ENCODE data around the gene ABAT.

ABAT gene

DNA sequence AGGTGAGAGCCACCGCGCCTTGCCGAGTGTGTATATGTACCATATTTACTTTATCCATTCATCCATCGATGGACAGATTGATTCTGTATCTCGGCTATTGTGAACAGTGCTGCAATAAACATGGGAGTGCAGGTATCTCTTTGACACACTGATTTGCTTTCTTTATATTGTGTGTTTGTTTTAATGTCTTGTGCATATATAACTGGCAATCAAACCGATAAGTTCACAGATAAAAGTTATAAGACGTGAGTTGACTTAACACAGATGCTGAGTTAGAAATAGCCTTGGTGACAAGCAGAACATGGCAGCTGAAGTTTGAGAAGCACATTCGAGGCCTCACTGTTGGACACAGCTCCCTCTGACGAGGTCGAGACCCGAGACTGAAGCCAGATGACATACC is 99.8 kb downstream of the ABAT start:
- no peak for TF ChIP-seq EZH2phosphoT487 (conservative IDR thresholded peaks at IDR 0.05; ENCODE audit: low read length)
- TF ChIP-seq CTCF (IDR thresholded peaks at IDR 0.05; ENCODE audit: insufficient read depth, low read length, poor library complexity, severe bottlenecking) = no peak
- H3K27ac ChIP-seq (ENCODE audit: low read depth, low read length) = no peak overlapping the region
- no peak overlapping the region for H3K4me3 ChIP-seq (ENCODE audit: insufficient read depth, low read length, poor library complexity, severe bottlenecking)
- H3F3A ChIP-seq (ENCODE audit: insufficient read depth) = no peaks in the 10 kb centered on the region
- no peak overlapping the region for H3K4me2 ChIP-seq (ENCODE audit: low read depth, low read length, poor library complexity, severe bottlenecking)
- no peaks in the 10 kb centered on the region for H3K27me3 ChIP-seq (ENCODE audit: low read length)
- H2AFZ ChIP-seq (ENCODE audit: low read depth, low read length, severe bottlenecking) = no peak overlapping the region
- no peaks in the 10 kb centered on the region for H3K79me2 ChIP-seq (ENCODE audit: insufficient read depth, low read length)
- no peaks in the 10 kb centered on the region for H3K9me3 ChIP-seq (ENCODE audit: insufficient read depth, low read length)
- H3K9me2 ChIP-seq (replicated peaks; ENCODE audit: insufficient read depth, low read length) = no peaks in the 10 kb centered on the region
- H3K36me3 ChIP-seq (ENCODE audit: low read length) = no peaks in the 10 kb centered on the region
- H3K9ac ChIP-seq (ENCODE audit: low read length) = no peak overlapping the region
- no peaks in the 10 kb centered on the region for H4K20me1 ChIP-seq (ENCODE audit: low read depth, low read length)

GRCh38 chr16:8775359-8775758 is 100.9 kb downstream of the ABAT start:
- H3K9ac ChIP-seq (ENCODE audit: low read length) = no peak overlapping the region
- H3K27me3 ChIP-seq (ENCODE audit: low read length) = no peaks in the 10 kb centered on the region
- no peak overlapping the region for H2AFZ ChIP-seq (ENCODE audit: low read depth, low read length, severe bottlenecking)
- no peaks in the 10 kb centered on the region for H3K79me2 ChIP-seq (ENCODE audit: insufficient read depth, low read length)
- H3K4me2 ChIP-seq (ENCODE audit: low read depth, low read length, poor library complexity, severe bottlenecking) = no peak overlapping the region
- no peak for TF ChIP-seq EZH2phosphoT487 (conservative IDR thresholded peaks at IDR 0.05; ENCODE audit: low read length)
- no peak for TF ChIP-seq CTCF (IDR thresholded peaks at IDR 0.05; ENCODE audit: insufficient read depth, low read length, poor library complexity, severe bottlenecking)
- H3K4me3 ChIP-seq (ENCODE audit: insufficient read depth, low read length, poor library complexity, severe bottlenecking) = no peak overlapping the region
- no peak overlapping the region for H3K27ac ChIP-seq (ENCODE audit: low read depth, low read length)
- H3F3A ChIP-seq (ENCODE audit: insufficient read depth) = no peaks in the 10 kb centered on the region
- H3K36me3 ChIP-seq (ENCODE audit: low read length) = no peaks in the 10 kb centered on the region
- H3K9me2 ChIP-seq (replicated peaks; ENCODE audit: insufficient read depth, low read length) = no peaks in the 10 kb centered on the region
- H3K9me3 ChIP-seq (ENCODE audit: insufficient read depth, low read length) = no peaks in the 10 kb centered on the region
- no peaks in the 10 kb centered on the region for H4K20me1 ChIP-seq (ENCODE audit: low read depth, low read length)

DNA sequence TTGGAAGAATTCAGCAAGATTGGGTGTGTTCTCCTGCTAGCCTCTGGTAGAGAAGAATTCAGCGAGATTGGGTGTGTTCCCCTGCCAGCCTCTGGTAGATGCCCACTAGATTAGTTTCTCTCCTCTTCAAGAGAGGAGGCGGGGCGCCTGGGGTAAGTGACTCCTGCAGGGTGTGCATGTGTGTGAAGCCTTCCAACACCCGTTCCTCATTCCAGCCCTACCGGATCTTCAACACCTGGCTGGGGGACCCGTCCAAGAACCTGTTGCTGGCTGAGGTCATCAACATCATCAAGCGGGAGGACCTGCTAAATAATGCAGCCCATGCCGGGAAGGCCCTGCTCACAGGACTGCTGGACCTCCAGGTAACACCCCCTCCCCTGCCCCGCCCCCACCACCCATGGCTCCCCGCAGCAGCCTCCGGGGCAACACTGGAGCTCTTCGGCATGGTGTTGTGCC is 101.7 kb downstream of the ABAT start:
- Histone ChIP-seq H3K9me2 (replicated peaks; ENCODE audit: insufficient read depth, low read length) (no peaks in the 10 kb centered on the region), H4K20me1 (ENCODE audit: low read depth, low read length) (no peaks in the 10 kb centered on the region), H3K9ac (ENCODE audit: low read length) (no peak overlapping the region), H3F3A (ENCODE audit: insufficient read depth) (no peaks in the 10 kb centered on the region), H3K9me3 (ENCODE audit: insufficient read depth, low read length) (no peaks in the 10 kb centered on the region), H3K4me3 (ENCODE audit: insufficient read depth, low read length, poor library complexity, severe bottlenecking) (no peak overlapping the region), H3K79me2 (ENCODE audit: insufficient read depth, low read length) (no peaks in the 10 kb centered on the region), H3K27ac (ENCODE audit: low read depth, low read length) (no peak overlapping the region), H2AFZ (ENCODE audit: low read depth, low read length, severe bottlenecking) (no peak overlapping the region), H3K27me3 (ENCODE audit: low read length) (no peaks in the 10 kb centered on the region), H3K4me2 (ENCODE audit: low read depth, low read length, poor library complexity, severe bottlenecking) (no peak overlapping the region), H3K36me3 (ENCODE audit: low read length) (no peaks in the 10 kb centered on the region)
- TF ChIP-seq CTCF (IDR thresholded peaks at IDR 0.05; ENCODE audit: insufficient read depth, low read length, poor library complexity, severe bottlenecking) (no peak), EZH2phosphoT487 (conservative IDR thresholded peaks at IDR 0.05; ENCODE audit: low read length) (no peak)

Measured in SU-DHL-6 (cell line).